ENCODE results near the gene STAB1.

STAB1 gene

GRCh38 chr3:52504977-52505376 is 9.8 kb downstream of the STAB1 start:
- DNase-seq (ENCODE audit: low read depth): no peak

GRCh38 chr3:52506266-52506966 is 11.3 kb downstream of the STAB1 start:
- no peak for DNase-seq (ENCODE audit: low read depth)

- DNase-seq (ENCODE audit: low read depth): no peak
Measured at GRCh38 chr3:52507359-52507758, 12.2 kb downstream of the STAB1 start.

GRCh38 chr3:52509753-52510328 is 14.7 kb downstream of the STAB1 start:
- no peak for DNase-seq (ENCODE audit: low read depth)

GRCh38 chr3:52511509-52511908 is 16.4 kb downstream of the STAB1 start:
- no peak for DNase-seq (ENCODE audit: low read depth)

- DNase-seq (ENCODE audit: low read depth): no peak
Measured at GRCh38 chr3:52512105-52512504, 17.0 kb downstream of the STAB1 start.

GRCh38 chr3:52512727-52513126 is 17.6 kb downstream of the STAB1 start:
- DNase-seq (ENCODE audit: low read depth): no peak

GRCh38 chr3:52513281-52513680 is 18.1 kb downstream of the STAB1 start:
- no peak for DNase-seq (ENCODE audit: low read depth)

GRCh38 chr3:52514576-52514975 is 19.4 kb downstream of the STAB1 start:
- no peak for DNase-seq (ENCODE audit: low read depth)

- DNase-seq (ENCODE audit: low read depth): no peak
Measured at GRCh38 chr3:52515192-52515591, 20.1 kb downstream of the STAB1 start.

- DNase-seq (ENCODE audit: low read depth): no peak
Measured at GRCh38 chr3:52516509-52517195, 21.5 kb downstream of the STAB1 start.

- DNase-seq (ENCODE audit: low read depth): no peak
Measured at GRCh38 chr3:52517796-52518722, 22.9 kb downstream of the STAB1 start.

GRCh38 chr3:52518723-52519444 is 23.7 kb downstream of the STAB1 start:
- no peak for DNase-seq (ENCODE audit: low read depth)

- DNase-seq (ENCODE audit: low read depth): no peak
Measured at GRCh38 chr3:52519445-52520140, 24.5 kb downstream of the STAB1 start.

- DNase-seq (ENCODE audit: low read depth): no peak
Measured at GRCh38 chr3:52520141-52520667, 25.1 kb downstream of the STAB1 start.

- no peak for DNase-seq (ENCODE audit: low read depth)
Measured at GRCh38 chr3:52520716-52521487, 25.8 kb downstream of the STAB1 start.

GRCh38 chr3:52521488-52521824 is 26.3 kb downstream of the STAB1 start:
- DNase-seq (ENCODE audit: low read depth): no peak

- DNase-seq (ENCODE audit: low read depth): no peak
Measured at GRCh38 chr3:52521881-52522650, 26.9 kb downstream of the STAB1 start.

- DNase-seq (ENCODE audit: low read depth): no peak
Measured at GRCh38 chr3:52522651-52523251, 27.6 kb downstream of the STAB1 start.

Measured in stimulated activated CD8-positive, alpha-beta memory T cell treated with anti-CD3 and anti-CD28 coated beads, Interleukin-15, amount 100 ng/mL, for 1 hour (primary cell).